GM12801 (cell line): ENCODE measurements around the gene MYH11.

Experiments used
- CTCF ChIP-seq: IDR thresholded peaks from one replicate; pipeline ENCODE4 v1.5.1; 2011; ENCODE audit warnings: control low read depth; ENCODE audit not compliant: insufficient read length; ENCODE audit errors: extremely low read depth

The MYH11 gene

DNA sequence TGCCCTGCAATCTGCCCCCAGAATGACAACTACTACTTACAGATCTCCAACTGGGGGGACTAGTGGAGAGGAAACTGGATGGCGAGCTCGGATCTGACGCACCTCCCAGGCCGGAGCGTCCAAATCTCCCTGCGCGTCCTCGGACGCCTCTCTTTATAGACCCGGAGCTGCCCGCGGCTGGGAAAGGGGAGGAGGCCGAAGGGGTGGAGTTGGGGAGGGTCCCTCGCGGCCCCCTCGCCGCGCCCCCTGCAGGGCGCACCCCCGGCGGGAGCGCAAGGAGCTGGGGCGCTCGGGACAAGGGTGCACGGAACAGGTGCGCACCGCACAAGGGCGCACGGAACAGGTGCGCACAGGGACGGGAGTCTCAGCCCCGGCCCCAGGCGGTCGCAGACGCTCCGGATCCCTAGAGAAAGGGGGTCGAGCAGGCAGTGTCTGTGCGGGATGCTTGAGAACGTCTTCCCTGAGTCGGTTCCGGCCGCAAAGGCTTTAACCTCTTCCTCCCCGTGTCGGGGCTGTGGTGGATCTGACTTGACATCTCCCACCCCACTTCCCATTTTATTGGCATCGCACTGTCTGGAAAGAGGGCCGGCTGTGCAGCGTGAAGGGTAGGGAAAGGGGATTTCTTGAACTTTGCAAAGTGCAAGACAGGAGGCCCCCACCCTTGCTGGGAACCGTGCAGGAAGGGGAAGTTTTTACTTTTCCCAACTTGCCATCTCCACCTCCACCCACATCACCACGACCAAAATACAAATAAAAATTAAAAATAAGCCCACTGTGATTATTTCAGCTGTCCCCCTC, at the start of gene MYH11:
TSS of gene MYH11 (minus strand) at position 128 of the 798 bp plus-strand sequence. CDS start 18,776 bp downstream, outside the sequence.
- TF ChIP-seq CTCF = no peak

- no peak for TF ChIP-seq CTCF
These were observed 49.6 kb upstream of the MYH11 start for GRCh38 chr16:15906439-15906838.

GRCh38 chr16:15903960-15904359, 47.1 kb upstream of the MYH11 start:
- TF ChIP-seq CTCF = no peak

DNA sequence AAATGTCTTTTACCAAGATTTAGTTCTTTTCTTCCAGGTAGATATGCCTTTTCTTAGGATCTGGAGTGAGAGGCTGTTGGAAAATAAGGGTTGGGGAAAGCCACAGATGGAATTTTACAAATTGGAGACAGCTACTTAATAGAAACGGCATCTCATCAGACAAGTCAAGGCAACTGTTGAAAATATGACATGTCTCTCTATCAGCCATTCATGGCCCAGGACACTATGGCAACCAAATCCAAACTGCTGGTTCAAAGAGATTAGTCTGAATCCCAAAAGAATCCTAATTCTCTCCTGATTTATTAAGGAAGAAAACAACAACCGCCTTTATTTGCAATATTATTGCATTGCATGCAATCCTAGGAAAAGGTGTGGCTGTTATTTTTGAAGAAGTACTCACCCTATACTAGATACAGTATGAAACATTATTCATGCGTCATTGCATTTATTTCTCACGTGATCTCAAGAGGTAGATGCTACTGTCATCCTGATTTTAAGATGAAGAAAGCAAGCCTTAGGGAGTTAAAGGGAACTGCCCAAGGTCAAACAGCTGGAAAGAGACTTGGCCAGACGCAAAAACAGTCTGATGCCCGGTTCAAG, 44.2 kb upstream of the MYH11 start:
- no peak for TF ChIP-seq CTCF

DNA sequence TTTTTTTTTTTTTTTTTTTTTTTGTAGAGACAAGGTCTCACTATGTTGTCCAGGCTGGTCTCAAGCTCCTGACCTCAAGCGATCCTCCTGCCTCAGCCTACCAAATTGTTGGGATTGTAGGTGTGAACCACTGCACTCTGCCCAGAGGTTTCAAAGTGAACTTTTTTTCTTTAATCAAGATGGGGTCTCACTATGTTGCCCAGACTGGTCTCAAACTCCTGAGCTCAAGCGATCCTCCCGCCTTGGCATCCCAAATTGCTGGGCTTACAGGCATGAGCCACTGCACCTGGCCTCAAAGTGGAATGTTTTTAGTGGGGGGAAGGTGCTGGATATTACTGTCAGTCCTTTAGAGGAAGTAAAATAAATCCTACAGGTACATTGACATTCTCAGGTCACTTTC, 43.5 kb upstream of the MYH11 start:
- no peak for TF ChIP-seq CTCF

DNA sequence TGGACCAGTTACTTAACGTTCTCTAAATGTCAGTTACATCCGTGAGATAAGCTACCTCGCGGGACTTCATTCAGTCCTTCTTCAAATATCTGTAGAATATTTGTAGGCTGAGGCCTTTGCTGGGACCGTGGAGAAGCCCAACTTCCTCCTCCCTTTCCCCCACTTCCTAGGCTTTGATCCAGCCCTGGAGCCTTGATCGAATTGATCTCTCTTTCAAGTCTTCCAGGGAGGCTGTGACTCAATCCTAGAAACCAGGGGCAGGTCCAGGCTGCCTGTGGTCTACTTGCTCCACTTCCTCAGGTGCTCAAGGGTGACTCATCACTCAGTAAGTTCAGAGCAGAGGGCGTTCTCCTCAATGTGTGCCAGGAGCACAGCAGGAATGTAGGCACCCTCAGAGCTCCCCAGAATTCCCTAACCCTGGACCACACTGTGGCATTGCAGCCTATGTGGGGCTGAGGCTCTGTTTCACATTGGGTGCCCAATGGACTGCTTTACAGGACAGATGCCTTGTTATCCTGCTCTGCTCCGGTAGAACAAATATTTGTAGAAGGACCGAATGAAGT, 42.8 kb upstream of the MYH11 start:
- no peak for TF ChIP-seq CTCF

GRCh38 chr16:15898654-15899053, 41.8 kb upstream of the MYH11 start:
- TF ChIP-seq CTCF = no peak
